NB4 (cell line): Measurements from ENCODE around the gene ZNF148.

ENCODE experiments used
- CTCF ChIP-seq: IDR thresholded peaks from one replicate; pipeline ENCODE4 v1.5.1; 2012; ENCODE audit warnings: low read depth, low read length
- MYC ChIP-seq: IDR thresholded peaks from 2 replicates; pipeline ENCODE4 v1.6.1; 2011; ENCODE audit warnings: low read depth, low read length
- POLR2A ChIP-seq: IDR thresholded peaks from 2 replicates; pipeline ENCODE4 v1.6.1; 2011; ENCODE audit warnings: mild to moderate bottlenecking; ENCODE audit not compliant: insufficient read length; ENCODE audit errors: extremely low read depth

- TF ChIP-seq POLR2A = no peak
- no peak for TF ChIP-seq CTCF
- TF ChIP-seq MYC = no peak
Observed at GRCh38 chr3:125292015-125292414, 83.1 kb downstream of the ZNF148 start.
